ENCODE results near the gene FAM89B. TPM values are rescaled to one million over a fixed set of nuclear protein-coding genes. Genes with fewer than 3 reads are reported as not detected.

Gene FAM89B
- total RNA-seq, 2 experiments from 2014 or later: 12.7 to 16.0 TPM

GRCh38 chr11:65584106-65584505 is 11.8 kb downstream of the FAM89B start:
- POLR2A ChIA-PET: interaction anchor here (0.9 to 1.8 kb wide), 2 partner anchors 12 to 43 kb away, joined by 3 to 10 read pairs; partner anchors contain the start of gene FAM89B
- Mint-ChIP-seq H3K4me3 (no peak overlapping the region), H3K4me1 (ENCODE audit: low read depth) (peaks cover 35% of the 10 kb centered on the region), H3K9me3 (no peaks in the 10 kb centered on the region), H3K27ac (no peak overlapping the region), H3K36me3 (ENCODE audit: low read depth) (peaks cover 34% of the 10 kb centered on the region), H3K27me3 (no peaks in the 10 kb centered on the region)
- CTCF ChIA-PET: interaction anchor here (1.0 to 5.7 kb wide), 3 partner anchors 10 to 43 kb away, joined by 3 to 24 read pairs (median 3); partner anchors contain the start of gene KCNK7
- ATAC-seq: no peak
- DNase-seq: no peak
- intact Hi-C loops (cut with micrococcal nuclease): no loop called here
- no peak for TF ChIP-seq CTCF (IDR thresholded peaks at IDR 0.05)

GRCh38 chr11:65584723-65585171 is 12.4 kb downstream of the FAM89B start:
- POLR2A ChIA-PET: interaction anchor here (6.7 kb wide), 1 partner anchor 13 kb away, joined by 51 read pairs; the partner anchor contains the start of genes FAM89B and ZNRD2
- H3K4me1 Mint-ChIP-seq (ENCODE audit: low read depth): peaks cover 41% of the 10 kb centered on the region
- no peaks in the 10 kb centered on the region for H3K27me3 Mint-ChIP-seq
- H3K9me3 Mint-ChIP-seq: no peaks in the 10 kb centered on the region
- DNase-seq (no peak), ATAC-seq (no peak)
- no peak overlapping the region for H3K4me3 Mint-ChIP-seq
- TF ChIP-seq CTCF (IDR thresholded peaks at IDR 0.05): no peak
- H3K36me3 Mint-ChIP-seq (ENCODE audit: low read depth): peaks cover 31% of the 10 kb centered on the region
- CTCF ChIA-PET: interaction anchor here (2.0 to 6.1 kb wide), 3 partner anchors 8 to 10 kb away, joined by 12 to 84 read pairs (median 24); partner anchors contain the start of genes EHBP1L1 and KCNK7
- intact Hi-C loops (cut with micrococcal nuclease): no loop called here
- no peak overlapping the region for H3K27ac Mint-ChIP-seq

- no peak for TF ChIP-seq CTCF (IDR thresholded peaks at IDR 0.05)
- Mint-ChIP-seq H3K4me3 (no peak overlapping the region), H3K9me3 (no peaks in the 10 kb centered on the region), H3K36me3 (ENCODE audit: low read depth) (peaks cover 33% of the 10 kb centered on the region), H3K4me1 (ENCODE audit: low read depth) (peaks cover 42% of the 10 kb centered on the region), H3K27ac (no peak overlapping the region), H3K27me3 (no peaks in the 10 kb centered on the region)
- ChIA-PET CTCF (interaction anchor here (1.3 to 7.6 kb wide), 5 partner anchors 9 to 45 kb away, joined by 3 to 84 read pairs (median 12); partner anchors contain the start of genes EHBP1L1 and KCNK7), POLR2A (interaction anchor here (0.7 to 6.7 kb wide), 7 partner anchors 8 to 414 kb away, joined by 3 to 87 read pairs (median 3); partner anchors contain the start of genes EHBP1L1, FAM89B, MALAT1 and ZNRD2)
- no peak for DNase-seq
- ATAC-seq: no peak
- intact Hi-C loops (cut with micrococcal nuclease): no loop called here
Observed at GRCh38 chr11:65585396-65586246, 13.3 kb downstream of the FAM89B start.

GRCh38 chr11:65586247-65586630 is 13.9 kb downstream of the FAM89B start:
- ATAC-seq (no peak), DNase-seq (no peak)
- no peak overlapping the region for H3K4me3 Mint-ChIP-seq
- no peak for TF ChIP-seq CTCF (IDR thresholded peaks at IDR 0.05)
- ChIA-PET POLR2A (interaction anchor here (0.7 to 6.7 kb wide), 9 partner anchors 9 to 413 kb away, joined by 3 to 87 read pairs (median 3); partner anchors contain the start of genes EHBP1L1, FAM89B, KCNK7 and MALAT1), CTCF (interaction anchor here (0.9 to 7.6 kb wide), 6 partner anchors 8 to 45 kb away, joined by 3 to 84 read pairs (median 8); partner anchors contain the start of genes EHBP1L1 and KCNK7)
- no peaks in the 10 kb centered on the region for H3K27me3 Mint-ChIP-seq
- H3K9me3 Mint-ChIP-seq: no peaks in the 10 kb centered on the region
- peaks cover 42% of the 10 kb centered on the region for H3K4me1 Mint-ChIP-seq (ENCODE audit: low read depth)
- intact Hi-C loops (cut with micrococcal nuclease): no loop called here
- H3K27ac Mint-ChIP-seq: no peak overlapping the region
- H3K36me3 Mint-ChIP-seq (ENCODE audit: low read depth): peaks cover 32% of the 10 kb centered on the region
